CD4-positive, alpha-beta T cell treated with Interleukin-2 at 100 ng/mL for 4 hours (primary cell): ENCODE data around the gene ZFR2.

ENCODE experiments used
- DNase-seq: peaks from one replicate; pipeline ENCODE4 v3.0.0-alpha.2; 2020; ENCODE audit warnings: low spot score

ZFR2 gene

GRCh38 chr19:3873151-3873550 lies 4.3 kb upstream of the ZFR2 start:
- DNase-seq = no peak

- no peak for DNase-seq
Observed at GRCh38 chr19:3867971-3868769, 668 bp downstream of the ZFR2 start.

DNA sequence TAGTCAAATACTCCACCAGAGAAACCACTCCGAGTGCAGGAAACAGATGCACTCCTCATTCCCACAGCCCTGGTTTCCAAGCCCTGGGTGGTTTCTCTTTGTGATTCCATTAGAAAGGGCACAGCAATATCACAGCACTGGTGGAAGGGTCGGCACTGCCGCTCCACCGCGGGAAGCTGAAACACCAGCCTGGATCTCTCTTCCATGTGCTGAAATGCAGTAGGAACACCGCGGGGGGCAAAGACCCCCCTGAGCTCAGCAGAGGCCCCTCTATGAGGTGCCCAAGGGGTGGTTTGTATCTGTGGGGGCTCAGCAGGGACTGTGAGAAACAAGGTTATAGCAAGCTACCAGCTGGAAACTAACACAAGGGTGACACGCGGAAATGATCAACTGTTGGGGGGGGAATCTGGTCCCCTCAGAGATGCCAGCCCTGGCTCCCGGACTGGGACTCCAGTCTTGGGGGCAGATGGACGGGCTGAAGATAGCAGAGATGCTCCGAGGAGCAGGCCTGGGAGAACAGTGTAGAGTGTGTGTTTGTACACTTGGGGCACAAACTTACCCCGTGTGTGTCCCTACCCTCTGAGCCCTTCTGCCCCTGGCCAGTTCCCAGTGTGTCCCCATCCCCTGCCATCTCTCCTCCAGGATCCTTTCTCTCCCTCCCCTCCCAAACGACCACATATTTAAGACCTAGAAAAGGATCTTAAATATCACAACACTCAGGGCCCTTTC lies 1.8 kb downstream of the ZFR2 start:
- DNase-seq = no peak

GRCh38 chr19:3863648-3864047 lies 5.2 kb downstream of the ZFR2 start:
- DNase-seq = no peak

DNA sequence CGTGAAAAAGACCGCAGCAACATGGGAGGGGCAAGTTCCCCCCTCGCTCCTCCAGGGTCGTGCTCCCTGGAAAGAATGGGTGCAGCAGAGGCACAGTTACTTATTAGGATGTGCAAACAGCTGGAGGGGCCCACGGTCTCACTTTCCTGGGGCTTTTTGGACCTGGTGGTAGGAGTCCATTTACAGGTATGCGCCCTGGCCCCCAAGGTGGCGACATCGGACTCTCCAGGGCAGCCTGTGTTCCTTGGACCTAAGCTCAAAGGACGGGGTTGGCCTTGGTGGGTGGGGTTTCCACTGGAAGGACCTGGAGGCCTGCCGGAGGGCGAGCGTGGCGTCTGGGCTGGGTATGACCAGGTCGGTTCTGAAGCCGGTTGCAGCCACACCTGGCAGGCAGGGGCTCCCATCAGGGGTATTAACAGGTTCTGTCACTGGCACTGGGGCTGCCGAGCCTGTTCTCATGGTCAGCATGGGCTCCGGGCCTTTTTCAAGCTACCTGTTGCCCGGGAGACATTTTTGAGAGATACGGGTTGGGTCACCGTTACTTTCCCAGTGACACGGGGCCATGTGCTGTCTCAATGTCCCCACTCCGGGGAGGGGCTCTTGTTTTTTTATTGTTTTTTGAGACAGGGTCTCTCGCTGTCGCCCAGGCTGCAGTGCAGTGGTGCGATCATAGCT lies 5.9 kb downstream of the ZFR2 start:
- no peak for DNase-seq

- no peak for DNase-seq
Observed at GRCh38 chr19:3860499-3860898, 8.3 kb downstream of the ZFR2 start.

DNA sequence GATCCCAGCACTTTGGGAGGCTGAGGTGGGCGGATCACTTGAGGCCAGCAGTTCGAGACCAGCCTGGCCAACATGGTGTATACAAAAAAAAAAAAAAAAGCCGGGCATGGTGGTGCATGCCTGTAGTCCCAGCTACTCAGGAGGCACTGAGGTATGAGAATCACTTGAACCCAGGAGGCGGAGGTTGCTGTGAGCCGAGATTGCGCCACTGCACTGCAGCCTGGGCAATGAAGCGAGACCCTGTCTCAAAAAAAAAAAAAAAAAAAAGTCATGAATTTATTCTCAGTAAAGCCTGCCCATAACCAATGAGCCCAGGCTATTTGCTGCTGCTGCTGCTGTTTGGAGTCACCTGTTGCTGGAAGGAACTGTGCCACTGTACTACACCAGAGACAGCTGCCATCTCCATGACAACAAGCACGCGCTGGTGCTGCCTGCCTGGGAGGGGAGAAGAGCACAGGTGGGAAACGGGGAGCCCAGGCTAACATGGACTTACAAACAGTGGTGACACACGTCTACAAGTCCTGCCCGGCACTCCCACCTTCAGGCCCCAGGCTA lies 11.3 kb downstream of the ZFR2 start:
- DNase-seq = no peak

DNA sequence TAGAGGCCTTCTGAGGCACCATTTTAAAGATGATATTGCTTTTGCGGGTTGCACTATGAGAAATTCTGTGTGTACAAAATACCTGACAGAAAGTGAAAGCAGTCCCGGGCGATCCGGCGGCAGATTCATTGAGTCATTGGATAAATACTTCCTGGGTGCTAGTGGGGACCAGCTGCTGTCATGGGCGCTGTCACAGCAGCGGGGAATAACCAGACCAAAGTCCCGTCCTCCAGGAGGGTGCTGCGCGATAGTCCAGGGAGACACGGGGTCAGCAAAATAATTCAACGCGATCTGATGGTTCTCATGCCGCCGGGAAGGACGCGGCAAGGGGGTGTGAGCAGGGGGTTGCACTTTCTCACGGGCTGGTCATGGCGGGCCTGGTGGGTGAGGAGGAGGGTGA lies 13.5 kb downstream of the ZFR2 start:
- DNase-seq = no peak

GRCh38 chr19:3852614-3853254 lies 16.1 kb downstream of the ZFR2 start:
- DNase-seq = peak; percentile 41

DNA sequence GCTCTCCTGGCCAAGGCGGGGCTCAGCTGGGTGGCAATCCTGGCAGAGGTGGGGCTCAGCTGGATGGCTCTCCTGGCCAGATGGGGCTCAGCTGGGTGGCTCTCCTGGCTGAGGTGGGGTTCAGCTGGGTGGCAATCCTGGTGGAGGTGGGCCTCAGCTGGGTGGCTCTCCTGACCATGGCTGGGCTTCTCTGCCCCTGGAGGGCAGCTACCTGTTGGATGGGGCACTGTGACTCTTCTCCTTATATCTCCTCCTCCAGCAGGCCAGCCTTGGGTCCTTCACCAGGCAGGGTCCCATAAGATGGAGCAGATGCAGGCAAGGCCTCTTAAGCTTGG lies 16.7 kb downstream of the ZFR2 start:
- DNase-seq = no peak

DNA sequence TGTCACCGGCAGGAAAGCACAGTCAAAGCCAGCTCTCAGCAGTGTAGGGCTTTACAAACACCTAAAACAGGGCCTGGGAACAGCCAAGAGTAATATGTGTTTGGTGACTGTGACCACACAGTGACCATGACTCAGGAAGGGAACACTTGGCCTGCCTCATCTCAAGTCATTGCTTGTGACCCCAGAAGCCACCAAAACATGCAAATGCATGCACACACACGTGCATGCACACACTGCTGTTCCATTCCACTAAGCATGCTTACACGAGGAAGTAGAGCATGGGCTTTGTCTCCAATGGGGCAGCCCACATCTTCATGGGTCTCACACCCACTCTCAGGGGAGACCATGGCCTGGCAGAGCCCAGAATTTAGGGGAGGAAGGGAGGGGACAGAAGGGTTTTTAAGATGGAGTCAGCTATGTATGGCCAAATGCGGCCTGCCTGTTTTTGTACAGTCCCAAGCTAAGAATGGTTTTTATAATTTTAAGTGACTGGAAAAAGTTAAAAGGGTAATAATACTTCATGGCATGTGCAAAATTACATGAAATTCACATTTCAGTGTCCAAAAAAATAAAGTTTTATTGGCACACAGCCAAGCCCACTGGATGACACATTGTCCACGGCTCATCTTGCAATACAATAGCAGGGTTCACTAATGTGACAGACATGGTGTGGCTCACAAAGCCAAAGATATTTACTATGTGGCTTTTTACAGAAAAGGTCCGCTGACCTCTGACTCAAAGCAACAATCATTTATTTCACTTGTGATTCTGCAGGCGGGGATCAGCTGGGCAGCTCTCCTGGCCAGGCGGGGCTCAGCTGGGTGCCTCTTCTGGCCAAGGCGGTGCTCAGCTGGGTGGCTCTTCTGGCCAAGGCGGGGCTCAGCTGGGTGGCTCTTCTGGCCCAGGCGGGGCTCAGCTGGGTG lies 17.3 kb downstream of the ZFR2 start:
- DNase-seq = no peak

DNA sequence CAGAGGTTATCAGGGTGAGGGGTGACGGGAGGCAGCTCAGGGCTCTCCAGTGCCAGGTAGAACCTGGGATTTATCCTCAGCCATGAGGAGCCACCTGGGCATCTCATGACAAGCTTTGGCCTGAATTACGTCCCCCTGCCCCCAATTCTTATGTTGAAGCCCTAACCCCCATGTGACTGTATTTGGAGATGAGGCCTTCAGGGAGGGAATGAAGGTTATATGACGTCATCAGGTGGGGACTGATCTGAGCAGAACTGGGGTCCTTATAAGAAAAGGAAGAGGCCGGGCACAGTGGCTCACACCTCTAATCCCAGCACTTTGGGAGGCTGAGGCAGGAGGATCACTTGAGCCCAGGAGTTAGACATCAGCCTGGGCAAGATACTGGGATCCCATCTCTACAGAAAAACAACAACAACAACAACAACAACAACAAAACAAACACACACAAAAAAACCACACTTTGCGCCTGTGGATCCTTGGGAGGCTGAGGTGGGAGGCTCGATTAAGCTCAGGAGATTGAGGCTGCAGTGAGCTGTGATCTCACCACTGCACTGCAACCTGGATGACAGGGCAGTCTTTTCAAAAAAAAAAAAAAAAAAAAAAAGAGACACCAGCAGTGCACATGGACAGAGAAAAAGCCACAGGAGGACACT lies 18.4 kb downstream of the ZFR2 start:
- no peak for DNase-seq

GRCh38 chr19:3849787-3850186 lies 19.1 kb downstream of the ZFR2 start:
- DNase-seq = no peak

- DNase-seq = peak; percentile 53
Observed at GRCh38 chr19:3849092-3849491, 19.7 kb downstream of the ZFR2 start.

DNA sequence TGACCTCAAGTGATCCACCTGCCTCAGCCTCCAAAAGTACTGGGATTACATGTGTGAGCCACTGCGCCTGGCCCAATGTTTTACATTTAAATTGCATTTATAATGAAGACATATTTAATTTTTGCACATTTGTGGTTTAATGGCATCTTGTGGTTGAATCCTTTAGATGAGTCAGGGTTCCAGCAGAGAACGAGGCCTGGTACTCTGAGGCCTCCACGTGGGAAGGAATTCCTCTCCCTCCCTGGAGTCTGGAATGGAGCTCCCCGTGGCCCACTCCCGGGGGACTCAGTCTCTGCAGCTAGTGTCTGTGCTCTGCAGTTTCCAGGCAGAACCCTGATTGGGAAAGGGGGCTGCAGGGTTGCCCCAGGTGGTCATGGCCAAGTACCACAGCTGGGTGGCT lies 24.2 kb downstream of the ZFR2 start:
- no peak for DNase-seq

DNA sequence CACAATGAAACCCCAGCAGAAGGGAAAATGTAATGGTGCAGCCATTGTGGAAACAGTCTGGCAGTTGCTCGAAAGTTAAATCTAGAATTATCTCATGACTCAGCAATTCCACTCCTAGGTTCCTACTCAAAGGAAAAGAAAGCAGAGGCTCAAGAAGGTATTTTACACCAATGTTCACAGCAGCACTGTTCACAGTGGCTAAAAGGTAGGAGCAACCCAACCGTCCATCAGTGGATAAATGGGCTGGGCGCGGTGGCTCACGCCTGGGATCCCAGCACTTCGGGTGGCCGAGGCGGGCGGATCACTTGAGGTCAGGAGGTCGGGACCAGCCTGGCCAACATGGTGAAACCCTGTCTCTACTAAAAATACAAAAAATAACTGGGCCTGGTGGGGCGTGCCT lies 25.9 kb downstream of the ZFR2 start:
- DNase-seq = no peak

DNA sequence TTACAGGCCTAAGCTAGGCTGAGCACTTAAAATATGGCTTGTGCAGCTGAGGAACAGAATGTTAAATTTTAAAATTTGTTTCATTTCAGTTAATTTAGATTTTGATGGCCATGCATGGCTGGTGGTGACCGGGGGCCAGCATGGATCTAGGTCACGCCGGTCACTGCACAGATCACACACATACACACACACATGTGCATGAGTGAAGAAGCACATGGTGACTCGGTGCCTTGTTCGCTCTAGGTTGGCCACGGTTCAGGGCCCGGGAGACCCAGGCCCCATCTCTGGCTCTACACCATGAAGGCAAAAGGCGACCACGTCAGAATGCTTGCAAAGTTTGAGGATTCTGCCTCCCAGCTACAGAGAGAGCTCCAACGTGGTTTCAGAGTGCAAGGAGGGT lies 28.0 kb downstream of the ZFR2 start:
- no peak for DNase-seq

DNA sequence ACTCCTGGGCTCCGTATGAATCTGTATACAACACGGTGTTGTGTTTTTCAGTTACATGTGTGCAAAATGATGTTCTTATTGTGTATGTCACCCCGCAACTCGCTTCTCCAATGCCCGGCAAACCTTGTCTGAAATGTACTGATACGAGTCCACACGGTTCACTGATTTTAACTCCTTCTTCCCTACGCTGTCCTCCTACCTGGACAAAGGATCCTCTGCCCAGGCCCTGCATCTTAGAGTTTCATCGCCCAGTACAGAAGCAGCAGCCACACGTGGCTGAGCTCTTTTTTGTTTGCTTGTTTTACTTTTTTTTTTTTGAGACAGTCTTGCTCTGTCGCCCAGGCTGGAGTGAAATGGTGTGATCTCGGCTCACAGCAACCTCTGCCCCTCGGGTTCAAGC lies 28.9 kb downstream of the ZFR2 start:
- no peak for DNase-seq

GRCh38 chr19:3838661-3839060 lies 30.2 kb downstream of the ZFR2 start:
- DNase-seq = no peak

GRCh38 chr19:3837922-3838321 lies 30.9 kb downstream of the ZFR2 start:
- no peak for DNase-seq

DNA sequence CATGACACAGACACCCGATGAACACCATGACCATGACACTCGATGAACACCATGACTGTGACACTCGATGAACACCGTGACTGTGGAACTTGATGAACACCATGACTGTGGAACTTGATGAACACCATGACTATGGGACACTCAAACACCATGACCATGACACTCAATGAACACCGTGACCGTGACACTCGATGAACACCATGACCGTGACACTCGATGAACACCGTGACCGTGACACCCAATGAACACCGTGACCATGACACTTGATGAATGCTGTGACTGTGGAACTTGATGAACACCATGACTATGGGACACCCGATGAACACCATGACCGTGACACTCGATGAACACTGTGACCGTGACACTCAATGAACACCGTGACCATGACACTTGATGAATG lies 31.5 kb downstream of the ZFR2 start:
- no peak for DNase-seq
